K562 (cell line): ENCODE results near the gene PRDM15.

ENCODE experiments used
- CTCF ChIP-seq, 3 experiments: IDR thresholded peaks in 2 of 3; conservative IDR thresholded peaks in 1 of 3; 2 replicates each; pipeline ENCODE4 v1.5.1; 2011 to 2012; ENCODE audit warnings: low read length in 3 of 3, mild to moderate bottlenecking in 3 of 3, control low read depth in 2 of 3, improper control_type of control experiment in 1 of 3, inconsistent platforms in 1 of 3, low read depth in 1 of 3, mixed read lengths in 1 of 3, moderate library complexity in 1 of 3; ENCODE audit not compliant: insufficient read depth in 2 of 3
- HDAC6 ChIP-seq: IDR thresholded peaks from 2 replicates; pipeline ENCODE4 v1.6.1; 2012; ENCODE audit warnings: low read depth, mild to moderate bottlenecking, control low read depth, inconsistent platforms, low read length, moderate library complexity
- POLR2A ChIP-seq: fragments of 450-650 bp; conservative IDR thresholded peaks from 2 replicates; pipeline ENCODE4 v1.6.1; 2016
- SAP30 ChIP-seq: fragments of 200-600 bp; sonication (generic); IDR thresholded peaks from 2 replicates; pipeline ENCODE4 v1.6.1; 2012; ENCODE audit warnings: borderline replicate concordance, low read depth, mild to moderate bottlenecking, moderate library complexity, low read length, control low read depth, inconsistent platforms; ENCODE audit not compliant: insufficient read depth, poor library complexity, severe bottlenecking
- SP2 ChIP-seq: IDR thresholded peaks from 2 replicates; pipeline ENCODE4 v1.6.1; 2011; ENCODE audit warnings: mild to moderate bottlenecking, low read depth, low read length, moderate library complexity; ENCODE audit not compliant: poor library complexity, severe bottlenecking; ENCODE audit errors: extremely low read depth
- ZFPM2 ChIP-seq: fragments of 250-450 bp; sonication (Bioruptor Pico); IDR thresholded peaks from 2 replicates; pipeline ENCODE4 v1.5.1; 2022; ENCODE audit warnings: mild to moderate bottlenecking
- TF ChIP-seq, protein P1 (sequence below): fragments of 450-650 bp; IDR thresholded peaks from 2 replicates; pipeline ENCODE4 v1.6.1; 2016

DNA sequence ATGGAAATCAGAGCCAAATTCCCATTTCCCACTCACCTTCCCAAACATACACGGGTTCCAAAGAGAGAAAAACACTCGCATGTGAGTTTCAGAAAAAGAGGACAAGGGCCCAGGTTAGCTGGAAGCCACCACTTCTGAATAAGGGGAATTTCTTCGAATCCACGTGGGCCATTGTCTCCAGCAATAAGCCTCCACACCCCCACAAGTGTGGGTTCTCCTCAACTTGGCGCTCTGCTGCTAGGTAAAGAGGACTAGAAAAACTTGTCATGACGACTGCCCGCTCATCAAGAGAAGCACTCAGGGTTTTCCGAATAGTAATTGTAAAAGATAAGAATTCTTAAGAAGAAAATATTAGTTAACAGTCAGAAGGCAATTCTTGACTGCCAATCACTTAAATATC, 30.6 kb downstream of the PRDM15 start:
- TF ChIP-seq HDAC6 (no peak), ZFPM2 (CRISPR knock-in tag) (no peak), POLR2A (no peak), CTCF (IDR thresholded peaks at IDR 0.05 in 2 of 3, conservative IDR thresholded peaks at IDR 0.05 in 1 of 3; ENCODE audit: insufficient read depth in 2 of 3, low read depth in 1 of 3, low read length in 3 of 3) (no peak), SAP30 (no peak), SP2 (no peak)
- TF ChIP-seq, protein P1, sequence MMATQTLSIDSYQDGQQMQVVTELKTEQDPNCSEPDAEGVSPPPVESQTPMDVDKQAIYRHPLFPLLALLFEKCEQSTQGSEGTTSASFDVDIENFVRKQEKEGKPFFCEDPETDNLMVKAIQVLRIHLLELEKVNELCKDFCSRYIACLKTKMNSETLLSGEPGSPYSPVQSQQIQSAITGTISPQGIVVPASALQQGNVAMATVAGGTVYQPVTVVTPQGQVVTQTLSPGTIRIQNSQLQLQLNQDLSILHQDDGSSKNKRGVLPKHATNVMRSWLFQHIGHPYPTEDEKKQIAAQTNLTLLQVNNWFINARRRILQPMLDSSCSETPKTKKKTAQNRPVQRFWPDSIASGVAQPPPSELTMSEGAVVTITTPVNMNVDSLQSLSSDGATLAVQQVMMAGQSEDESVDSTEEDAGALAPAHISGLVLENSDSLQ, result no peak
